H1 (cell line): ENCODE data around the gene PSME1. TPM values are rescaled to one million over a fixed set of nuclear protein-coding genes. Genes with fewer than 3 reads are reported as not detected.

Source experiments
- ASH2L ChIP-seq: fragments of 200-600, 300-600 bp; sonication (generic); IDR thresholded peaks from one replicate; pipeline ENCODE4 v1.7.1; 2017; ENCODE audit warnings: low read length
- BACH1 ChIP-seq: IDR thresholded peaks from 2 replicates; pipeline ENCODE4 v1.6.1; 2012; ENCODE audit warnings: low read length, improper control_type of control experiment
- CBX5 ChIP-seq: fragments of 300-800, 300-1000 bp; sonication (generic); IDR thresholded peaks from 2 replicates; pipeline ENCODE4 v1.7.1; 2016; ENCODE audit warnings: antibody characterized with exemption, low read length, low read depth
- CBX8 ChIP-seq: fragments of 300-800, 300-1000 bp; sonication (generic); IDR thresholded peaks from 2 replicates; pipeline ENCODE4 v1.7.1; 2016; ENCODE audit warnings: low read depth, low read length, borderline replicate concordance
- CTBP2 ChIP-seq: IDR thresholded peaks from 2 replicates; pipeline ENCODE4 v1.7.0; 2011; ENCODE audit warnings: borderline replicate concordance, mild to moderate bottlenecking, moderate library complexity, mixed read lengths, low read length; ENCODE audit not compliant: insufficient read depth, insufficient read length
- FOSL1 ChIP-seq: IDR thresholded peaks from 2 replicates; pipeline ENCODE4 v1.6.1; 2011; ENCODE audit warnings: mild to moderate bottlenecking, low read depth, low read length, moderate library complexity; ENCODE audit not compliant: insufficient read depth
- GABPA ChIP-seq: IDR thresholded peaks from 2 replicates; pipeline ENCODE4 v1.6.1; 2011; ENCODE audit warnings: mild to moderate bottlenecking, low read length, moderate library complexity, borderline replicate concordance; ENCODE audit not compliant: insufficient read depth
- GTF2F1 ChIP-seq: IDR thresholded peaks from 2 replicates; pipeline ENCODE4 v1.6.1; 2012; ENCODE audit warnings: low read depth, low read length, improper control_type of control experiment, borderline replicate concordance
- HDAC6 ChIP-seq: IDR thresholded peaks from one replicate; pipeline ENCODE4 v1.7.1; 2012; ENCODE audit warnings: low read depth, mild to moderate bottlenecking, inconsistent platforms, low read length, moderate library complexity
- MAFK ChIP-seq: IDR thresholded peaks from 2 replicates; pipeline ENCODE4 v1.6.1; 2012; ENCODE audit warnings: low read depth, mild to moderate bottlenecking, improper control_type of control experiment, low read length
- NRF1 ChIP-seq: IDR thresholded peaks from 2 replicates; pipeline ENCODE4 v1.6.1; 2011; ENCODE audit warnings: mild to moderate bottlenecking, low read depth, low read length, improper control_type of control experiment
- POU5F1 ChIP-seq: IDR thresholded peaks from 2 replicates; pipeline ENCODE4 v1.6.1; 2011; ENCODE audit warnings: low read depth, mild to moderate bottlenecking, low read length, moderate library complexity
- RFX5 ChIP-seq: IDR thresholded peaks from 2 replicates; pipeline ENCODE4 v1.6.1; 2011; ENCODE audit warnings: low read depth, low read length, improper control_type of control experiment, borderline replicate concordance
- RNF2 ChIP-seq: fragments of 200-900, 300-1000 bp; sonication (generic); IDR thresholded peaks from 2 replicates; pipeline ENCODE4 v1.7.1; 2016; ENCODE audit warnings: borderline replicate concordance, low read depth, mild to moderate bottlenecking, antibody characterized with exemption, low read length; ENCODE audit not compliant: poor library complexity, severe bottlenecking; ENCODE audit errors: missing control alignments
- SAP30 ChIP-seq: fragments of 300-600 bp; sonication (generic); IDR thresholded peaks from 2 replicates; pipeline ENCODE4 v1.7.1; 2012; ENCODE audit warnings: low read length, moderate library complexity, mild to moderate bottlenecking, inconsistent platforms; ENCODE audit not compliant: insufficient read depth, insufficient replicate concordance
- SP1 ChIP-seq: IDR thresholded peaks from 2 replicates; pipeline ENCODE4 v1.6.1; 2011; ENCODE audit warnings: low read depth, low read length
- SP2 ChIP-seq: IDR thresholded peaks from 2 replicates; pipeline ENCODE4 v1.6.1; 2012; ENCODE audit warnings: mild to moderate bottlenecking, low read length, inconsistent platforms
- SRF ChIP-seq: IDR thresholded peaks from 2 replicates; pipeline ENCODE4 v1.6.1; 2011; ENCODE audit warnings: mild to moderate bottlenecking, low read depth, low read length, moderate library complexity
- TAF1 ChIP-seq: IDR thresholded peaks from 2 replicates; pipeline ENCODE4 v1.6.1; 2011; ENCODE audit warnings: mild to moderate bottlenecking, low read depth, low read length
- TCF12 ChIP-seq: IDR thresholded peaks from 2 replicates; pipeline ENCODE4 v1.6.1; 2011; ENCODE audit warnings: low read depth, mild to moderate bottlenecking, low read length
- polyA plus RNA-seq, 7 experiments: library from polyadenylated mRNA; depleted of rRNA in 3 of 7; stranded (reverse) in 5 of 7; unstranded in 2 of 7; fragments of >200 nt in 5 of 7; fragments of 200-250 nt in 2 of 7; gene quantifications; 1 replicate in 5 of 7; 2 replicates in 1 of 7; 4 replicates in 1 of 7; pipeline versions ENCODE4 v1.2.1 to v1.2.3, GENCODE V29; 2011 to 2013; ENCODE audit warnings: missing spikeins in 2 of 7, mixed read lengths in 2 of 7
- total RNA-seq: library from RNA; stranded (reverse); fragmentation: NEBNext Ultra II Directional; extraction: Animal tissue kit (Norgen Biotek cat#: 25700); gene quantifications from 2 replicates; pipeline ENCODE4 v1.2.1, GENCODE V29; 2021
- TF ChIP-seq, protein P1 (sequence below), 3 experiments: IDR thresholded peaks; 1 replicate in 2 of 3; 2 replicates in 1 of 3; pipeline versions ENCODE4 v1.5.1 to v1.6.1; 2011; ENCODE audit warnings: low read length in 3 of 3, mild to moderate bottlenecking in 3 of 3, inconsistent platforms in 2 of 3, low read depth in 1 of 3, moderate library complexity in 1 of 3; ENCODE audit not compliant: insufficient read depth in 1 of 3; ENCODE audit errors: control extremely low read depth in 1 of 3

PSME1 gene
- total and polyA plus RNA-seq, 2 of the 8 experiments (the other 6 are each of a cell fraction or from before 2014, with no cell fraction given): 74.9 to 85.9 TPM

DNA sequence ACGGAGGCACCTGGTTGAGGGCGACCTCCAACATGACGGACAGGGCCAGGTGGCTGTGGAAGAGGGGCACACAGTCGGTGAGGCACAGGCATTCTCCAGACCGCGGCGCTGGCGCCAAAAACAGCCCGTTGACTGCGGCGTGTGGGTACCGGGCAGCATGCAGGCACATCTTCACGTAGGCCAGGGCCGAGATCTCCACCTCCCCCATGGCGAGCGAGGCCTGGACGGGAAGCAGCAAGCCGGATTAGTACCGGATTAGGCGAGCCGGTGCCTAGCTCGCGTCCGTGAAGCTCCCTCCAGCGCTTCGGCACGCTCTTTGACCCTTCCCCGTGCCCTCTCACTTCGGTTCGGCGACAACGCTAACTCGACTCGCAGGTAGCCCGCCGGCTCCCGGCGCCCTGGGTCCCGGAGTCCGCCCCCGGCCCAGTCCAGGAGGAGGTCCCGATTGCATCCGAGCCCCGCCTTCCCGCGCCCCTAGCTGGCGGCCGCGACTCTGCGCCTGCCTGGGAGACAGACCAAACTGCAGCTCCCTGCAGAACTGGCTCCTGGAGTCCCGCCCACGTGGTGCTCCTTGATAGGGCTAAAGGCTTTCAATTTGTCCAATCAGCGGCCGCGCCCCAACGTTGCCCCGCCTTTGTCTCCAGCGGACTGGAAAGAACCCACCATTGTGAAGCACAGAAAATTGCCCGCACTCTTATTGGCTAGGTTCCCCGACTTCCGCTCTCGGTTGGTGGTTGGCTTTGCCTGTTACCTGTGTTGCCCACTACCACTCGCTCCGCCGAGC lies 5.3 kb downstream of the PSME1 start, which contains the start of gene EMC9 (continued):
- TF ChIP-seq RNF2: no peak
- TF ChIP-seq TCF12: 0 out of 2 replicates have a peak, but pooled peaks have one; percentile 4
- TF ChIP-seq FOSL1: no peak
- no peak for TF ChIP-seq POU5F1
- TF ChIP-seq GABPA: no peak
- peak; percentile 52; the same call in 1 of the 2 replicates for TF ChIP-seq SP2
- TF ChIP-seq RFX5: peak; percentile 69; the same call in 1 of the 2 replicates
- TF ChIP-seq NRF1: peak; percentile 36; the same call in 1 of the 2 replicates
- TF ChIP-seq, protein P1, sequence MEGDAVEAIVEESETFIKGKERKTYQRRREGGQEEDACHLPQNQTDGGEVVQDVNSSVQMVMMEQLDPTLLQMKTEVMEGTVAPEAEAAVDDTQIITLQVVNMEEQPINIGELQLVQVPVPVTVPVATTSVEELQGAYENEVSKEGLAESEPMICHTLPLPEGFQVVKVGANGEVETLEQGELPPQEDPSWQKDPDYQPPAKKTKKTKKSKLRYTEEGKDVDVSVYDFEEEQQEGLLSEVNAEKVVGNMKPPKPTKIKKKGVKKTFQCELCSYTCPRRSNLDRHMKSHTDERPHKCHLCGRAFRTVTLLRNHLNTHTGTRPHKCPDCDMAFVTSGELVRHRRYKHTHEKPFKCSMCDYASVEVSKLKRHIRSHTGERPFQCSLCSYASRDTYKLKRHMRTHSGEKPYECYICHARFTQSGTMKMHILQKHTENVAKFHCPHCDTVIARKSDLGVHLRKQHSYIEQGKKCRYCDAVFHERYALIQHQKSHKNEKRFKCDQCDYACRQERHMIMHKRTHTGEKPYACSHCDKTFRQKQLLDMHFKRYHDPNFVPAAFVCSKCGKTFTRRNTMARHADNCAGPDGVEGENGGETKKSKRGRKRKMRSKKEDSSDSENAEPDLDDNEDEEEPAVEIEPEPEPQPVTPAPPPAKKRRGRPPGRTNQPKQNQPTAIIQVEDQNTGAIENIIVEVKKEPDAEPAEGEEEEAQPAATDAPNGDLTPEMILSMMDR (IDR thresholded peaks at IDR 0.05; ENCODE audit: control extremely low read depth in 1 of 3, insufficient read depth in 1 of 3, low read depth in 1 of 3, low read length in 3 of 3): peak; percentile 23 to 48 (median 26); a peak in 3 of 4 replicates
- TF ChIP-seq CBX5: no peak
- TF ChIP-seq TAF1: peak; percentile 92
- TF ChIP-seq SAP30: peak; percentile 96
- no peak for TF ChIP-seq MAFK
- TF ChIP-seq SP1: peak; percentile 97
- no peak for TF ChIP-seq CBX8
- no peak for TF ChIP-seq CTBP2
- 0 out of 2 replicates have a peak, but pooled peaks have one; percentile 42 for TF ChIP-seq GTF2F1
- no peak for TF ChIP-seq ASH2L
- no peak for TF ChIP-seq HDAC6
- TF ChIP-seq BACH1: no peak
- TF ChIP-seq SRF: peak; percentile 36; the same call in 1 of the 2 replicates
